Dermis microvascular lymphatic vessel endothelial cell (primary cell): ENCODE data around the gene TRAF6. TPM values are rescaled to one million over a fixed set of nuclear protein-coding genes. Genes with fewer than 3 reads are reported as not detected.
A peak's percentile ranks its signal among the peaks of the same experiment; 100 is the strongest.
"Not testable (repeated sequence)": the region's sequence is repeated elsewhere in the genome, so short reads cannot be mapped to it uniquely, and the experiment has no call there.

ENCODE experiments used
- DNase-seq, 2 donors: peaks; one replicate each; pipeline versions ENCODE4 v3.0.0 to v3.0.0-alpha.2; 2010; ENCODE audit warnings: low read depth in 2 of 2
- total RNA-seq: library from RNA; depleted of rRNA; stranded (reverse); fragments of >200 nt; gene quantifications from 2 replicates; pipeline ENCODE4 v1.2.1, GENCODE V29; 2014

The TRAF6 gene, protein sequence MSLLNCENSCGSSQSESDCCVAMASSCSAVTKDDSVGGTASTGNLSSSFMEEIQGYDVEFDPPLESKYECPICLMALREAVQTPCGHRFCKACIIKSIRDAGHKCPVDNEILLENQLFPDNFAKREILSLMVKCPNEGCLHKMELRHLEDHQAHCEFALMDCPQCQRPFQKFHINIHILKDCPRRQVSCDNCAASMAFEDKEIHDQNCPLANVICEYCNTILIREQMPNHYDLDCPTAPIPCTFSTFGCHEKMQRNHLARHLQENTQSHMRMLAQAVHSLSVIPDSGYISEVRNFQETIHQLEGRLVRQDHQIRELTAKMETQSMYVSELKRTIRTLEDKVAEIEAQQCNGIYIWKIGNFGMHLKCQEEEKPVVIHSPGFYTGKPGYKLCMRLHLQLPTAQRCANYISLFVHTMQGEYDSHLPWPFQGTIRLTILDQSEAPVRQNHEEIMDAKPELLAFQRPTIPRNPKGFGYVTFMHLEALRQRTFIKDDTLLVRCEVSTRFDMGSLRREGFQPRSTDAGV
- 7.1 and 9.7 TPM in 2 replicates for total RNA-seq

DNA sequence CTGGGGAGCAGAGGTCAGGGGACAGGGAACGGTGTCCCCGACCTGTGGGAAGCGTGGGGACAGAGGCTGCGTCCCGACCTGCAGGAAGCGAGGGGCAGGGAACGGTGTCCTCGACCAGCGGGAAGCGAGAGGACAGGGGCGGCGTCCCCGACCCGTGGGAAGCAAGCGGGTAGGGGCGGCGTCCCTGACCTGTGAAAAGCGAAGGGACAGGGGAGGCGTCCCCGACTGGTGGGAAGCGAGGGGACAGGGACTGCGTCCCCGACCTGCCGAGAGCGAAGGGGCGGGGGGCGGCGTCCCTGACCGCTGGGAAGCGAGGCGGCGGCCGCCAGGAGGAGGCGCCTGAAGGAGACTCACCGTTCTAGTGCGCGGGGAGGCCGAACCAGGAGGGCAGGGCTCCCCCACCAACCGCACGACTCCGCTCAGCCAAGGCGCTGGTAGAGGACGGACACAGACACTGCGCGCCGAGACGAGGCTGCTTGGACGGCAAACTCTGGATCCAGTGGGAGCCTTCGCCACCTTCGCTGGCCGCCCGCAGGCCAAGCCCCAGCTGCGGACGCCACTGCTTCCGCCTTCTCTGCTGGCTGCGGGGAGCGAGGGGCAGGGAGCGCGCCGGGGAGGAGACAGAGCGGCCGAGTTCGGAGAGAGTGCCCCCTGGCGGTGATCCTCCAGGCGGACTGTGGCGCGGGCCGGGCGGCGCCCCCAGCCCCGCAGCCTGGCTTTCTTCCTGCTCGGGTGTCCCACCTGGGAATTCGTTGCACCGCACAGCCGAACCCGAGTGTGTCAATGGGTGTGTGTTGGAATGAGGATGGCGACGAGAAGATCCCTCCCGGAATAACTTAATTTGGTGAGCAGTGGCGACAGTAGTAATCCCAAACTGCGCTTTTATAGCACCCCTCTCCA lies at the start of gene TRAF6:
TSS of gene TRAF6 (minus strand) at position 579 of the 900 bp plus-strand sequence. CDS start 8,757 bp downstream, outside the sequence.
- DNase-seq: peak; percentile 64 to 88

DNA sequence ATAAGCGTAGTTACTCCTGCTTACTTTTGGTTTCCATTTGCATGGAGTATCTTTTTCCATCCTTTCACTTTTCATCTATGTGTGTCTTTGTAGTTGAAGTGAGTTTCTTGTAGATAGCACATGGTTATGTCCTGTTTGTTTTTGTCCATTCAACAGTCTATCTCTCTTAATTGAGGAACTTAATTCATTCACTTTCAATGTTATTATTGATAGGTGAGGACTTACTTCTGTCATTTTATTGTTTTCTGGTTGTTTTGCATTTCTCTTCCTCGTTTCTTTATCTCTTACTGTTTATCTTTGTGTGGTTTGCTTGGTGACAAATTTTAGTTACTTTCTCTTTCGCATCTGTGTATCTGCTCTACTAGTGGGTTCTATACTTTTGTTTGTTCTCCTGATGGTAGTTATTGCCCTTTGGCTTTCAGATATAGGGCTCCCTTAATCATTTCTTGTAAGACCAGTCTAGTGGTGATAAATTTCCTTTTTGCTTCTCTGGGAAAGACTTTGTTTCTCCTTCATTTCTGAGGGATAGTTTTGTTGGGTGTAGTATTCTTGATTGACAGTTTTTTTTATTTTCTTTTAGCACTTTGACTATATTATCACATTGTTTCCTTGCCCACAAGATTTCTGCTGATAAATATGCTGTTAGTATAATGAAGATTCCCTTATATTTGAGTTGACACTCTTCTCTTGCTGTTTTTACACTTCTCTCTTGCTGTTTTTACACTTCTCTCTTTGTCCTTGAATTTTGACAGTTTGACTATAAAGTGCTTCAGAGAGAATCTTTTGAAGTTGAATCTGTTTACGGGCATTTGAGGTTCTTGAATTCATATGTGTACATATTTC lies 48.7 kb upstream of the TRAF6 start:
- DNase-seq: no peak

DNA sequence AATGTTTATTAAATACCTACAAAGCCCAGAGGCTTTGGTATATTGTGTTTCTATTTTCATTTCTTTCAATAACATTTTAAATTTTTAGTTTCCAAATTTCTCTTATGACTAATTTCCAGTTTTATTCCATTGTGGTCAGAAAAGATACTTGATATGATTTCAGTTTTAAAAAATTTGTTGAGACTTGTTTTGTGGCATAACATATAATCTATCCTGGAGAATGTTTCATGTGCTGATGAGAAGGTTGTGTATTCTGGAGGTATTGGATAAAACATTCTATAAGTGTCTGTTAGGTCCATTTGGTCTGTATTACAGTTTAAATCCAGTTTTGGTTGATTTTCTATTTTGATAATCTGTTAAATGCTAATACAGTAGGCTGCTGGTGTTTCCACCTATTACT lies 47.9 kb upstream of the TRAF6 start:
- no peak for DNase-seq

- DNase-seq: not testable (repeated sequence)
Observed at GRCh38 chr11:36557390-36557789, 47.3 kb upstream of the TRAF6 start.

DNA sequence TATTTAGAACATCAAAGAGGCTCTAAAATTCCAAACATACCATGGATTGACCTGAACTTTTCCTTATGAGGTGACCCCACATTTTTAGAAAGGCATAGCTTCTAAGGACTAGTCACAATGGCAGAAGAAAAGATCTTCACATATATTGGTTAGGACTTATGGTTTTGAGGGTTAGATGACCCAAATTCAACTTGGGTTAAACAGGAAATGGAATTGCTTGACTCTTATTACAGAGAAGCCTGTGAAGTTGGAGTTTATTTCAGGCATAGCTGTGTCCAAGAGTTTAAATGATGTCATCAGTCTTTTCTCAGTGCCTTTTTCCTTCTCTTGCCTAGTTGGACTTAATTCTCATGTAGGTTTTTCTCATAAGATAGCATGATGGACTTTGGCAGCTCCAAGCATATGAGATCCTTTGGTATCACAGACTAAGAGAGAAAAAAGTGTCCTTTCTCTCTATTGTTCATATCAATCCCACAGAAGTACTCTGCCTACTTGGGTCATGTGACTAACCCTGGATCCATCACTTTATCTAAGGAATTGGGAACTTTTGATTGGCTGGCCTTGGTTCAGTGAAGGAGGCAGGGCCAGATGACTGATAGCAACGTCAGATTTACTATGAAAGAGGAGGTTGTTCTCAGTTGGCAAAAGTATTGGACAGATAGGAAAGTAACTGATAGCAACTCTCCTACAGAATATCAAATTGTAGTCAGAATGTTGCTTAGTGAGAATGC lies 40.5 kb upstream of the TRAF6 start:
- DNase-seq: no peak

- DNase-seq: peak; percentile 38 to 68
Observed at GRCh38 chr11:36540998-36541397, 30.9 kb upstream of the TRAF6 start.

GRCh38 chr11:36534276-36534840 lies 24.3 kb upstream of the TRAF6 start:
- DNase-seq: no peak

GRCh38 chr11:36532941-36533601 lies 23.0 kb upstream of the TRAF6 start:
- no peak for DNase-seq

DNA sequence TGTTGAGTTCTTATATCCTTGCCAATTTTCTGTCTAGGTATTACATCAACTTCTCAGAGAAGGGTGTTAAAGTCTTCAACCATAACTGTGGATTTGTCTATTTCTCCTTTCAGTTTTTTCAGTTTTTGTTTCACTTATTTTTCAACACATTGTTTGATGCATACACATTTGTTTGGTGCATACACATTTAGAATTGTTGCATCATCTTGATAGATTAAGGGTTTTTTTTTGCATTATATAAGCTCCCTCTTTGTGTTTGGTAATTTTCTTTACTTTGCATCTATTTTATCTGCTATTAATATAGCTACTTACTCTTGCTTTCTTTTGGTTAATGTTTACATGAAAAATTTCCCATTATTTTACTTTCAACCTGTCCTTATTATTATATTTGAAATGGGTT lies 20.8 kb upstream of the TRAF6 start:
- no peak for DNase-seq

- no peak for DNase-seq
Observed at GRCh38 chr11:36513965-36514364, 3.9 kb upstream of the TRAF6 start.

GRCh38 chr11:36512016-36512415 lies 1.9 kb upstream of the TRAF6 start:
- DNase-seq: peak in 1 of 2 donors; percentile 23

GRCh38 chr11:36511062-36511461 lies 990 bp upstream of the TRAF6 start:
- not testable (repeated sequence) for DNase-seq

GRCh38 chr11:36510594-36510942 lies 496 bp upstream of the TRAF6 start:
- peak in 1 of 2 donors; percentile 9 for DNase-seq

GRCh38 chr11:36509201-36509639 lies 852 bp downstream of the TRAF6 start:
- peak in 1 of 2 donors; percentile 70 for DNase-seq

DNA sequence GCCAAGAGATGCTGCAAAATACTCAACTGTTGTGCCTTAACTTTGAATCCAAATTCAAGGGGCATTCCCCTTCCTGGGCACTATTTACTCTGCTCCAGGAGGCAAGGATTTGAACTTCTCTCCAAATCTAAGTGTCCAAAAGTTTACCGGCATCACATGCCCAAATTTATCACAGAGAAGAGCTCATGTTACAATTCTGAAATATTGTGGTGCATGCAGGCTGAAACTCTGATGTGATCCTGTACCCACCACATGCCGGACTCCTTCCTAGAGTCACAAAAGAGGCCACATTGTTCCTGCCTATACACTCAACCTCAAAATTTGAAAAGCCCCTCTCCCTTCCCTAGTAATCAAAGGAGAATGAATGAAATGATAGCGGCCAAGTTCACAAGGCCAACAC lies 1.3 kb downstream of the TRAF6 start:
- DNase-seq: peak in 1 of 2 donors; percentile 4

DNA sequence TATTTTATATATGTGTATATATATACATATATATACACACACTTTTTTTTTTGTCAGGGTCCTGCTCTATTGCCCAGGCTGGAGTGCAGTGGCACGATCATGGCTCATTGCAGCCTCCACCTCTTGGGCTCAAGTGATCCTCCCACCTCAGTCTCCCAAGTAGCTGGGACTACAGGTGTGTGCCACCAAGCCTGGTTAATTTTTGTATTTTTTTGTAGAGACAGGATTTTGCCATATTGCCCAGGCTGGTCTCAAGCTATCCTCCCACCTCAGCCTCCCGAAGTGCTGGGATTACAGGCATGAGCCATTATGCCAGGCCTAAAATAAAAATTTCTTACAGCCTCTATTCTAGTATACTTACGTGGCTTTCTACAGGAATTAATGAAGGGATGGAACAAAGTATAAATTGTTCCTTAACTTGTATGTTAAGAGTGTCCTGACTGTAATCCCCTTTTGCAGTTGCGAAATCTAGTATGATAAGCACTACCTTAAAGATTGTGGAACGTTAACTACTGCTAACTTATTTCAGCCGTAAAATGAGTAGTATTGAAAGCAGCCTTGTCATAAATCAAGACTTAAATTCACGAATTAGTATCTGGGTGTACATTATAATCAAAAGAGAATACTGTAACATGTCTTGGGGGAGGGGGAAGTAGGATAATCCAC lies 2.1 kb downstream of the TRAF6 start:
- no peak for DNase-seq

GRCh38 chr11:36501236-36501635 lies 8.8 kb downstream of the TRAF6 start:
- DNase-seq: no peak

DNA sequence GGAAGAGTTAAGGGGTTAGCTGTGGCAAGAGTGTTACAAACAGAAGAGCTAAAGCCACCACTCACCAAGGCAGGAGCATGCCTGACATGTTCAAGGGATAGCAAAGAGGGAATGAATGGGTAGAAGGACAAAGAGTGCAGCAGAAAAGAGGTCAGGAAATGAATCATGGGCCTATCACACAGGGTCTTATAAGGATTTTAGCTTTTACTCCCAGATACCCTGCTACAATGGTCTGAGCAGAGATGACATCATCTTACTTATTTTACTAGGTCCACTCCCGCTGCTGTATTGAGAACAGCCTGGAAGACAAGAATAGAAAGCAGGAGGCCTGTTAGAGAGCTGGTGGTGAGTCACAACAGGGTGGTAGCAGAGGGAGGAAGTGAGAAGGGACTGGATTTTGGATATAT lies 9.8 kb downstream of the TRAF6 start:
- peak in 1 of 2 donors; percentile 88 for DNase-seq

DNA sequence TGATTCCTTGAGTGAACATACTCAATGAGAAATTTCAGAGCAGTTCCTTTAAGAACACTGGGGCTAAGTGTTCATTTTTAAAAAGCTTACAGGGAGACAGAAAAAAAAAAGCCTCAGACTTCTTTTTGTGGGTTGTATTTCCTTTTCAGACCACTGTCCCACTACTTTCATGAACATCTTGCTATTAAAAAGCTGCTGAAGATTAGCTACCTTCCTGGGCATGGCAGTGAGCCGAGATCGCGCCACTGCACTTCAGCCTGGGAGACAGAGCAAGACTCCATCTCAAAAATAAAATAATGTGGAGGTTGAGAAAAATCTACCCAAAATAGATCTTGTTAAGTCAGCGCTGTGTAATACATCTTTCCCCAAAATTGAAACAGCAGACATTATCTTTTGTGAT lies 10.8 kb downstream of the TRAF6 start:
- DNase-seq: no peak
